Stimulated activated CD8-positive, alpha-beta memory T cell treated with anti-CD3 and anti-CD28 coated beads, Interleukin-2, amount 100 ng/mL, for 48 hours (primary cell): Measurements from ENCODE around the gene OXSM.

Source experiments
- DNase-seq, 2 donors: peaks; one replicate each; pipeline ENCODE4 v3.0.0-alpha.2; 2020; ENCODE audit warnings: low read depth in 2 of 2

The OXSM gene

DNA sequence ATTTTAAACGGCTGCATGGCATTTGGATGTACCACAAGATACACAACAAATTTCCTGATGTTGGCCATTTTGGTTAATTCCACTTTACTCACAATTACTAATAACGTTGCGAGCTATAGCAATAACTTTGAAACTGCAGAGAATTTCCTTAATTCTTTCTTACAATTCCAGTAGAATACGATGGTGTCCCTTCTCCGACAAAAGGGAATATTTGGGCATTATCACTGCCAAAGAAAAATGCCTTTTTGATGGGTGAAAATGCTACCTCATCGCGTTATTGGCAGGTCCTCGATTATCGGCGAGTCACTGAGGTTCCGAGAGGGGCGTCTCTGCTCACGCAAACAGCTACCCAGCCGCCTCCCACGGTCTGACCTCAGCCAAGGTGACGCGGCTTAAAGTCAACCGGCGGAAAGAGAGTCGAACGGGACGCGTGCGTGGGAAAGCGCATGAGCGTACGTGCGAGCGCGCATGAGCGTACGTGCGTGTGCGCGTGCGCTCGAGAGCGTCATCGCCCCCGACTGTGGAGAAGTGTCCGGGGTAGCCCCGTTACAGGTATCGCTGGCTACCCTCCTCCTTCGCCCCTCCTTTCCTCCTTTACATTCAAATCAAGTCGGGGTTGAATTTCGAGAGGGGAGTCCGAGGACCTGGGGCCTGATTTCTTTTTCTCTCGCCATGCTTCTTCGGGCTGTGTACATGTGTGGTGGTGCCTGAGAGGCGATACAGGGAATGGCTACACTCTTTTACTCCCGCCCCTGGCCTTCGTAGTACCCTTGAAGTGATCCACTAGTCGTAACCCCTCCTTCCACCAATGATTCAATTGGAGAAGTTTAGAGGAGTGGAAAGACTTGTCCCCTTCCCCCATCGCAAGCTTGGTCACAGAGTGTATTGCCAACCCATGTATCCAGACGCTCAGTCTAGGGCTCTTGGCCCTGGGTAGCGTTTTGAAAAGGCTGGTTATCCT lies at the start of gene OXSM:
OXSM (plus strand) TSS at position 495 of the 961 bp plus-strand sequence. CDS start 931 bp downstream, outside the sequence.
- peak; percentile 86 to 92 for DNase-seq

DNA sequence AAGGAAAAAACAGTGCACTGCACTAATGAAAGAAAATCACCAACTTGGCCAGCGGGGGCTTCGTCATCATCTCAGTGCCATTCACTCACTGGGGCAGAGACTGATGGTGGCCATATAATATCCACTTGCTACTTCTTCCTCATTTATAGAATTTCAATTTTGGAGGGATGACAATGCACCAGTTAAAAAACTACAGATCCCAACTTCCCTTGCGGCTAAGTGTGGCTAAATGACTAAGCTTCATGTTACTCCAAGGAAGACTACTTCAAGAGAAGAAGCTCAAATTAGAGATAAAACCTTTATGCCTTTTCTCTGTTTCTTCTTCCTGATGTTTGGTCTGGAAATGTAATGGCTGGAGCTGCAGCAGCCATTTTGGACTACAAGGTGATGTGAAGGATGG lies 45.4 kb upstream of the OXSM start:
- DNase-seq: no peak

DNA sequence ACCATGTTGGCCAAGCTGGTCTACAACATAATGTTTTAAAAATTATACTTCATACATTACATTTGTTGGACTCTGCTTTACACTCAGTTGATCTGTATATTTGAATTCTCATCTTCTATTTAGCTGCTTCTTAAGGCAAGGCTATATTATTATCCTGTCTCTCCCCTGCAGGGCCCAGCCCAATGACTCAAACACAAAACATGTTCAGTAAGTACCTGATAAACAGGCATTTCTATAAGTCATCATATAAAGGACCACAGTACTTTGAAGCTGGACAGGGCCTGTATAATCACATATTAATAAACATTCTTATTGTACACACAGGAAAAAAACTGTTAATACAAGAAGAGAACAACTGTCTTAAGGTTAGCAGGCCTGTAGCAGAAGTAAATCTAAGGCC lies 42.9 kb upstream of the OXSM start:
- DNase-seq: no peak

DNA sequence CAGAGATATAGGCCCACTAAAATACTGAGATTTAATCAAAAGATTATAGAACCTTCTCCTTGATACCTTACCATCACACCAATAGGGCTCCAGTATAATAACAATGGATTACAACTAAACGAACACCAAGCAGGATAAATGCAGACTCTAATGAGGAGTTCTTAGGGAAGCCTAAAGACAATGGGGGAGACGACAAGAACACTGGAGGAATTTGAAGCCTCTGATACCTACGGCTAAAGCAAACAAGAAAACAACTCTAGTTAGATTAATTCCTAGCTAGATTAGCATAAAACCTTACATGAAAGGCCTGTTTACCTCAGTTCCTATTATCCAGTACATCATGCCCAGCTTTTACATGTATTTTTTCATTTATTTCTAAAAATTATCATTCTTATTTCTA lies 41.7 kb upstream of the OXSM start:
- no peak for DNase-seq

DNA sequence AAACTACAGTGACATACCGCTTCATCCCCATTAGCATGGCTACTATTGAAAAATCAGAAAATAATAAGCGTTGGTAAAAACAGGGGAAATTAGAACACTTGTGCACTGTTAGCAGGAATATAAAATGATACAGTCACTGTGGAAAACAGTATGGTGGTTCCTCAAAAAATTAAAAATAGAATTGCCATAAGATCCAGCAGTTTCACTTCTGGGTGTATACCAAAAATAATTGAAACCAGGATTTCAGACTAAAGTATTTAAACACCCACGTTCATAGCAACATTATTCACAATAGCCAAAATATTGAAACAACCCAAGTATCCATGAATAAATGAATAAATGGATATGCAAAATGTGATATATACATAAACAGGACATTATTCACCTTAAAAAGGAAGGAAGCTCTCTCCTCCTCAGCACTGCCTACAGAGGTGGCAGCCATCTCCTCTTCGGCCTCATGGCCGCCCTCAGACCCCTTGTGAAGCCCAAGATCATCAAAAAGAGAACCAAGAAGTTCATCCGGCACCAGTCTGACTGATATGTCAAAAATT lies 40.8 kb upstream of the OXSM start:
- no peak for DNase-seq

DNA sequence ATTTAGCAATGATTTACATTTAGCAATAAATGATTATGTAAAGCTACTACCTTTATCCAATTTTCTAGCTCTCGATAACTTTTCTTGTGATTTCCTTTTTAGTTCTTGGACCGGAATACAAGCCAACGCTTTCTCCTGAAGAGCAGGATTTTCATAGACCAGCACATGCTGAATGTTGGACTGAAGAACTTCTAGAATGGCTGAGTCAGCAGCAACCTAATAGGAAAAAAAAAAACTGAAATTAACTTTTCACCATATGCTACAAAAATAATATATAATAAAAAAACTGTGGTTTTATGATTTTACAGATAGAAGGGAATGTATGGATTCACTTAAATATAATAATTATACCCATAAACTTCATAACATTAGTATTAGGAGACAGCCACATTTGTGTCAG lies 38.8 kb upstream of the OXSM start:
- DNase-seq: no peak

DNA sequence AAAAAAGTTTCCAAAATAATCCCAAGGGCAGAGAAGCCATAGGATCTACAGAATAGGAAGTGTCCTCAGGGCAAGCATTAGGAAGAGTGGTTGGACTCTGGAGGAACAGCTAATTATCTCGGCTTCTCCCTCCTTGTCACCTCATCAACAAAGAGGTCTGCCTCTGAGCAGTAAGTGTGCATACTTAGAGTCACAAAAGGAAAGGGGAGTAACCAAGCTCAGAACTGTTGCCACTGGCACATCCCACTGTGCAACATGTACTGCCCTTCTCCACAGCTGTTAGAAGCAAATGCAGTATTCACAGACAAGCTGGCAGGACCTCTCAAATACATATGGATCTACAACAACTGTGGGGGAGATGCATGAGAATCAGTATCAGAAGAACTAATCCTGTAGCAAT lies 38.2 kb upstream of the OXSM start:
- DNase-seq: no peak

DNA sequence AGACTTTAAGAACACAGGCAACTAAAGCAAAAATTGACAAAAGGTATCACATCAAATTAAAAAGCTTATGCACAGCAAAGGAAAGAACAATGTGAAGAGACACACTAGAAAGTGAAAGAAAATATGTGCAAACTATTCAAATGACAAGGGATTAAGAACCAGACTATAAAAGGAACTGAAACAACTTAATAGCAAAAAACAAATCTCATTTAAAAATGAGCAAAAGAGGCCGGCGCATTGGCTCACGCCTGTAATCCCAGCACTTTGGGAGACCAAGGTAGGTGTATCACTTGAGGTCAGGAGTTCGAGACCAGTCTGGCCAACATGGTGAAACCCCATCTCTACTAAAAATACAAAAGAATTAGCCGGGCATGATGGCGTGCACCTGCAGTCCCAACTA lies 21.0 kb upstream of the OXSM start:
- no peak for DNase-seq

DNA sequence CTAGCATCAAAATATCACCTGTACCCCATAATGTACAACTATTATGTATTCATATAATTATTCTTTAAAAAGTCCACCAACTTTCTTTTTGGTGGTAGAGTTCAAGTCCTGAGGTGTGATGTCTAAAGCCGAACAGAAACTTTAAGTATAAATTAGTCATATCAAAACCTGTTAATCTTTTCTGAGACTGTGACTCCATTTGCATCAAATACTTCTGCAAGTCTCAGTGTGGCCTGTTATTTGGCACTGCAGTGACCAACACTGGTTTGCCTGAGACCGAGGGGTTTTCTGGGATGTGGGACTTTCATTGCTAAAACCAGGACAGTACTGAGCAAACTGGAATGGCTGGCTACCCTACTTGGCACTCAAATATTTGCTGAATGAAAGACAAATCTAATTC lies 14.0 kb upstream of the OXSM start:
- DNase-seq: no peak

DNA sequence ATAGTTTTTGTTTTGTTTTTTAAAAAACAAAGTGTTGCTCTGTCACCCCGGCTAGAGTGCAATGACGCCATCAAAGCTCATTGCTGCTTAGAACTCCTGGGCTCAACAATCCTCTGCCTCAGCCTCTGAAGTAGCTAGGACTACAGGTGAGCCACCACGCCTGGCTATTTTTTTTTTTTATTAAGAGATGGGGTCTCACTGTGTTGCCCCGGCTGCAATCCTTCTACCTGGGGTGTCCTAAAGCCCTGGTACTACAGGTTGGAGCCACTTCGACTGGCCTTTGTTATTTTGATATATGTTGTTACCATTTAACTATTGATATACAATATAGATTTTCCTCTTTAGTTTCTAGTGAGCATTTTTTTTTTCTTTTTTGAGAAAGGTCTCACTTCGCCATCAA lies 9.3 kb upstream of the OXSM start:
- no peak for DNase-seq

DNA sequence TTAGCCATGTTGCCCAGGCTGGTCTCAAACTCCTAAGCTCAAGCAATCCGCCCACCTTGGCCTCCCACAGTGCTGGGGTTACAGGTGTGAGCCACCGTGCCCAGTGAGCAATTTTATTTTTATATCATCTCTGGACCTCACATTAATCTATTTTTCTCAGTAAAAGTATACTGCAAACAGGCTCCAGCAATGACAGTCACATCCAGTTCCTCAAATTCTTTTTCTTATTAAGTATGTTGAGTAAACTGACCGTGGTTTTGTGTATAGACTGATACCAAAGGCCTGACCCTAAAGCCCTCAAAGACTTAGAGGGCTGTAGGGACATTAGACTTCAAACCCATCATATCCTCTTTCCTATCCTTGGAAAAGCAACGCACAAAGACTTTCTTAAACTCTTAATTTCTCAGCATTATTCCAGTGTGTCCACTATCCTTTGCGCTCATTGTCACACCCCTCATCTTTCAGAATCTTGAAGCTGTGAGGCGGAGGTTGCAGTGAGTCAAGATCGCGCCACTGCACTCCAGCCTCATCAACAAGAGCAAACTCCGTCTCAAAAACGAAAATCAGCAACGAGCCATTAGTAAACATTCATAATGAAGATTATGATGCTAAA lies 8.6 kb upstream of the OXSM start:
- DNase-seq: no peak

DNA sequence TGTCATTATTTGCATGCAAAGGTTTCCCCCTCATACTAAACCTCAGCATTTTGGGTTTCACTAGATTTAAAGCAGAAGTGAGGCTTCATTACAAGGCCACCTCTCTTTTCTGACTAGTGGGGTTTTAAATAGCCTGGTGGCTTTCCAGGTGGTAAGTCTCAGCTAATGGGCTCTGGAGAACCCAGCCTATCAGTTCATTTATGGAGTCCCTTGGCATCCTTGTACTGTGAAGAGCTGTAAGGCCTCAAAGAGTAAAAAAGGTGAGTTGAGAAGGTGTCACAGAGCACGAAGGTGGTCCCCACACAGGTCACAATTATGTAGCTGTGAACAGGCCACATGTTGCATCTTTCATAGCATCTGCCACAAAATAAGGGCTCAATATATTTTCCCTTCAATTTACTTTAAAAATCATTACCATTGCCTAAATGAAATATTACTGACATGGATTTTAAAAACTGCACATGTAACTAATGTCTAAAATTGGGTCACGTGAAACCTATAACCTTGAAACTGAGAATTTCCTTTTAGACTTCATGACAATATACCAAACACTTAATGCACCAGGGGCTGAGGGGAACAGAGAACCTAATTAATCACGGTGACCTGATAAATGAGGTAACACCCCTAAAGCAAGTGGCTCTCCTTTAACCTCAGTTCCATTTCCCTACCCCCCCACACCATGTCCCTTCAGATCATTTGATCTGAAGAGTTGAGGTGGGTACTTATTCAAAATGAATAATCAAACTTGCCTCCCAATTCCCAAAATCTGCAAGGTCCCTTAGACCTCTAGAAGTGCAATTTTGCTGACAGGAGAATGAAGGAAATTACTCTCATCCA lies 7.9 kb upstream of the OXSM start:
- DNase-seq: no peak

DNA sequence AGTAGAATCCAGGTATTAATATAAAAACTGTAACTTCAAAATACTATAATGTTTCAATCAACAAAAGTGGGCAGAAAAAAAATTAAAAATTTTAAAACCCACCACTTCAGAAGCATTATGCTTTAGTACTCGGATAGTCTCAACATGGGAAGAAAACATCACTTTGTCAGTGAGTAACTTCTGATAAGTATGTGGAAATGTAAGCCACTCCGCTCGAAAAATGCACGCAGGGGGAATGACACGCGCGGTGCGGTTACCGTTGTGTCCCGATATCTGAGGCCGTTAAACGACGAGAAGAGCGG lies 7.3 kb upstream of the OXSM start:
- no peak for DNase-seq

DNA sequence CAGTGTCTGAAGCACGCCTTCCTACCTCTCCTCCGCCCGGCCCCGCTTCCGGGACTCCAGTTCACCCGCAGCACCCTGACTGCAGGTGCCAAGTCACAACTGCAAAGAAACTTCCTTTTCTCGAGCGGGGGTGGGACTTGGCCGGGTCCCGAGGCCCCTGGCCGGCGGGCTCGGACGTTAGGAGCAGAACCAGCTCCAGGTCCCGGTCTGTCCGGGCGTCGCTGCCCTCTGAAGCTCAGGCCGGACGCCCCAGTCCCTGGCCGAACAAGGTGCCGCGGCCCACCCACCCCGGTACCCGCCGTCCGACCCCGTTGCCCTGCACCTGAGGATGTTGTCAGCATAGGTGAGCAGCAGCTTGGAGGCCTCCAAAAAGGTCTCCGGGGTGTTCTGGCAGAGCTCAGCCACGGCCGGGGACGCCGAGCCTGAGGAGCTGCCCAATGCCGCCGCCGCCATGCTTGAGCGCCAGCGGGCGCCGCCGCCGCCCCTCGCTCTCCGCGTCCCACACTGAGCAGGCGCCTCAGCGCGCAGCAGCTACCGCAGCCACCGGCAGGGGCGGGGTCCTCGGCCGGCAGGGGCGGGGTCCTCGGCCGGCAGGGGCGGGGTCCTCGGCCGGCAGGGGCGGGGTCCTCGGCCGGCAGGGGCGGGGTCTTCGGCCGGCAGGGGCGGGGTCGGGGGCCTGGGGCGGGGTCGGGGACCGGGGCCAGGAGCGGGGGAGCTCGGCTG lies 6.8 kb upstream of the OXSM start, which contains the start of gene NGLY1:
NGLY1 (minus strand) TSS at position 506 of the 723 bp plus-strand sequence; CDS start at position 453, 53 bp downstream.
- peak; percentile 68 to 74 for DNase-seq

DNA sequence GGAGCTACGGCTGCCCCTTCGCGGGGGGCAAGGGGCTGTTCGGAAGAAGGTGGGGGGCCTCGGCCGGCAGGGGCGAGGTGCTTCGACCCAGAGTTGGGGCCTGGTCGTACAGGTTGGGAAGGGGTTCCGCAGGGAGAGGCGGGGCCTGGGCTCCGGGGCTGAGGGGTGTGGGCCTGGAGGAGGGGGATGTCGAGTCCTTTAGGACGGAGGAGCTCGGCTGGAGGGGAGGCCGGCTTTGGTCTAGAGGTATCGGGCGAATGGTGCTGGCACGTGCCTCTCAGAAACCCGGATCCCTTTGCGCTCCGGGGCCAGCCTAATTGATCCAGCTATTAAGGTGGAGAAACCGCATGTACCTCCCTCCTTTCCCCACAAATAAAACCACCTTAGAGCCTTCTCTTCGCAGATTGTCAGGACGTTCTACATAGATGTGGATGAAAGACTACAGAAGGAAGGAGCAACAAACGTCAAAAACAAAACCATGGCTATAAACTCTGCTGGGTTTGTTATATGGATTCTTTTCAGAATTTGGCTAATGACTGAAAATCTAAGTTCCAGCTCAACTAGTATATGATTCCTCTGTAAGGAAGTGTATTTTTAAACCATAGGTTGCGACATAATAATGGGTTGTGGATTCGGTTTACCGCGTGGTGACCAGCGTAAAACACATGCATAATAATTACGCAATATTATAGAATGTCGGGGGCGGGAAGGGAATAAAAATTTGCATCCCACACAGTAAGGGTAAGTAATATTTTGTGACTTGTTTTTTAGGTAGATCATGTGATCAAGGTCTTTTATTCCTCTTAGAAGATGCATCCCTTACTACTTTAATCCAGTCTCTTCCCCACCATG lies 6.0 kb upstream of the OXSM start:
- DNase-seq: no peak

DNA sequence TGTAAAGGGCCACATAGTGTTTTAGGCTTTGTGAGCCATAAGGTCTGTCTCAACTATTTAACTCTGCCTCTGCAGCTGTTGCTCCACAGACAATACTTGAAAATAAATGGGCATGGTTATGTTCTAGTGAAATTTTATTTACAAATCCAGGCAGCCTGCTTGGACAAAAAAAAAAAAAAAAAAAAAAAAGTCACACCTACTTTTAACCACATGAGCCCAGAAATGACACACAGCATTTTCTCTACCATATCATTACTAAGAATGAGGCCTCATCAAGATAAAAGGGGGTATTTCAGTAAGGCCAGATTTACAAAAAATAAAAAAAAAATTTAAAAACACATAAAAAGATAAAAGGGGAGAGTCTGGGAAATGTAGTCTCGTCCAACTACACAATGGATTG lies 4.9 kb upstream of the OXSM start:
- DNase-seq: no peak

DNA sequence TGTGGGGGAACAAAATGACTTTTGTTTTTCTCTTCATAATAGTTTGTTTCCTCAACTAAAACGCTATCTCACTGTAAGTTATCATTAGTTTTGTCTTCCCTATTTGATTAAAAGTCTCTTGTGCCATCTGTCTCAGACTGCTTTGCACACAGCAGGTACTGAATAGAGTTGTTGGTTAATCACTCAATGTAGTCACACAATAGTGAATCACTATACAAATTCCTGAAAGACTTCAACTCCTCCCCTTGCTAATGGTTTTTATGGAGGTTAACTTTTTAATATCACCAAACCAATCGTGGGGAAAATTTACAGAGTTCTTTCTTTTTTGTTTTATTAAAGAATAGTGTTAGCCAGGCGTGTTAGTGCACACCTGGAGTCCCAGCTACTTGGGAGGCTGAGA lies 4.1 kb upstream of the OXSM start:
- no peak for DNase-seq

DNA sequence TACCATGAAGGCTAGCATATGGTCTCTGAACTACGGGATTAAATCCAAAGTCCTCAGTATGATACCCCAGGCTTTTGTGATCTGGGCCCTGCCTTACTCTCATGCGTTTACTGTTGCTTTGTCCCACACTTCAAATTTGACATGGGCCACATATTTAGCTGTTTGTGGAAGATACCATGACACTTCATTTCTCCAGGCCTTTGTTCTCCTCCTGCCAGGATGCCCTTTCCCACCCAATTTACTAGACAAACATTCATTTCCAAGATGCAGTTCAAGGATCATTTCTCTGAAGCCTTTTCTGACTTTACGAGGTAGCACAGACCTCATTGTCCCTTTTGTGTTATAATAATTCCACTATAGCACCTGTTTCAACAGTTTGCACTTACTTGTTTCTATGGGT lies 2.2 kb upstream of the OXSM start:
- DNase-seq: no peak

DNA sequence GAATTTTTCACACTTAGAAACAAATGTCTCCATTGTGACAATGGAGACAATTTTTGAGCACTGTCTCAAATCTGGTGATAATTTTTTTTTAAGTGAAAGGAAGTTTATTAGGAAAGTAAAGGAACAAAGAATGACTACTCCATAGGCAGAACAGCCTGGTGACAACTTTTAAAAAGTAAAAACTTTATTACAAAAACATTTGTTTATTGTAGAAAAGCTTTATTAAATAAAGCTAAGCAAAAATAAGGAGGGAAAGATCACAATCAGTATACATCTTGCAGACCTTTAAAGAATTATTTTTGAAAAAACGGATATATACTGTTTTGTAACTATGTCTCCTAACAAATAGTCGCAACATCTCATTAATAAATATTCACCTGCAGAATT lies 688 bp upstream of the OXSM start:
- no peak for DNase-seq

DNA sequence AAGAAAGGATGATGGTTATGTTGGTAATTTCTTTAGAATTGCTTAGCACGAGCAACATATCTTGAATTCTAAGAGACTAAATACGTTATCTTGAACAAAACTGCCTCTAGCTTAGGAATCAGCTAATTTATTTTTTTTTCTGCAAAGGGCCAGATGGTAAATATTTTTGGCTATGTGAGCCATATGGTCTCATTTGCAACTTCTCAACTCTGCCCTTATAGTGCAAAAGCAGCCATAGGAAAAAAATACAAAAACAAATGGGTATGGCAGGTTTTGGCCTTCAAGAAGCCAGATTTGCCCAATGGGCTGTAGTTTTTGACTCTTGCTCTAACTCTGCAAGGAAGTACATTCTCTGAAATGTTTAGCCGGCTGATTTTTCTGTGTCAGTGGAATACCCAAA lies 11.9 kb downstream of the OXSM start:
- no peak for DNase-seq

DNA sequence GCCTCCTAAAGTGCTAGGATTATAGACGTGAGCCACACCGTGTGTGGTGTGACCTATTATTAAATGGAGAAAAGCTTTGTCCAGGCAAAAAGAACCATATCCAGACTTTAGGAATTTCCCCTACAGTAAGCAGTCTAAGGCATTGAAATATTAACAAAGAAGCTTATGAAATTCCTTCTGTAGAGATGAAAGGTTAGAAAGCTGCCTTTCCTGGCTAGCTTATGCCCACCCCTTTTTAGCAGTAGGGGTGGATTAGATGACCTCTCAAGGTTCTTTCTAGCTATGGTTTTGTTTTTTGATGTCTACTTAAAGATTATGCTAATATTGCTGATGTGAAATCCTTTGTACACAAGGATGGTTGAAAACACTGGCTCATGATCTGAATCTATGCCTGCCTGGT lies 13.9 kb downstream of the OXSM start:
- DNase-seq: no peak
